Fibroblast of villous mesenchyme (primary cell): Measurements from ENCODE around the gene ATP2A1. TPM values are rescaled to one million over a fixed set of nuclear protein-coding genes. Genes with fewer than 3 reads are reported as not detected.

ENCODE experiments used
- DNase-seq: peaks from one replicate; pipeline ENCODE4 v3.0.0-alpha.2; 2010; ENCODE audit warnings: low read depth
- H3K4me3 ChIP-seq: 2 replicates; pipeline ENCODE4 v1.5.1; 2011; ENCODE audit warnings: low read depth, mild to moderate bottlenecking, low read length
- CTCF ChIP-seq: IDR thresholded peaks from 2 replicates; pipeline ENCODE4 v1.5.1; 2012; ENCODE audit warnings: low read depth, mild to moderate bottlenecking, low read length; ENCODE audit not compliant: insufficient read depth
- total RNA-seq: library from RNA; depleted of rRNA; stranded (reverse); fragments of >200 nt; gene quantifications from 2 replicates; pipeline ENCODE4 v1.2.3, GENCODE V29; 2012

Gene ATP2A1
- total RNA-seq, 1 donor = 0.43 TPM

GRCh38 chr16:28895609-28896008 is 17.3 kb downstream of the ATP2A1 start:
- no peak for DNase-seq
- H3K4me3 ChIP-seq = no peak overlapping the region
- TF ChIP-seq CTCF = no peak

- DNase-seq = no peak
- no peak overlapping the region for H3K4me3 ChIP-seq
- TF ChIP-seq CTCF = no peak
Measured at GRCh38 chr16:28897826-28898225, 19.5 kb downstream of the ATP2A1 start.

DNA sequence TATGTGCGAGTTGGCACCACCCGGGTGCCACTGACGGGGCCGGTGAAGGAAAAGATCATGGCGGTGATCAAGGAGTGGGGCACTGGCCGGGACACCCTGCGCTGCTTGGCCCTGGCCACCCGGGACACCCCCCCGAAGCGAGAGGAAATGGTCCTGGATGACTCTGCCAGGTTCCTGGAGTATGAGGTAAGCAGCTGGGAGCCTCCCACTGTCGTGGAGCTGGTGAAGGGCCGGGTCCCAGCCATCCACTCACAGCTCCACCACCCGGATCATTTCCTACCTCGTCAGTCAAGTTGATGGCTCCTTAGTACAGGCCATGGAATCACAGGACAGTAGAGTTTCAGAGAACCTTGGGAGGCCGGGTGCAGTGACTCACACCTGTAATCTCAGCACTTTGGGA is 20.0 kb downstream of the ATP2A1 start:
- no peak overlapping the region for H3K4me3 ChIP-seq
- no peak for TF ChIP-seq CTCF
- DNase-seq = no peak

DNA sequence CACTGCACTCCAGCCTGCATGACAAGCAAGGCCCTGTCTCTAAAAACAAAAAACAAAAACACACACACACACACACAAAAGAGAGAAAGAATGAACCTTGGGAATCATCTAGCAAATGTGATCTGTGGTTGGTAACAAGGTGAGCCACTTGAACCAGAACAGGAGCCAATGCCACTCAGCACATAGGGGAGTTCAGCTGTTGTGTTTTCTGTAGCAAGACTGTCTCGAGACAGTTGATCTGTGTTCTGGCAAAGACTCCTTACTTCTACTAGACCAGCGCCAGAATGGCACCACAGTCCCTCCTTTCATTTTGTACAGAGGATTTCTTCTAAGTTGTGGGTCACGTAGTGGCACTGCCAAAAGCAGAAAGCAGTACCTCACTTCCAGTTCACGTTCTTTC is 20.7 kb downstream of the ATP2A1 start:
- DNase-seq = no peak

DNA sequence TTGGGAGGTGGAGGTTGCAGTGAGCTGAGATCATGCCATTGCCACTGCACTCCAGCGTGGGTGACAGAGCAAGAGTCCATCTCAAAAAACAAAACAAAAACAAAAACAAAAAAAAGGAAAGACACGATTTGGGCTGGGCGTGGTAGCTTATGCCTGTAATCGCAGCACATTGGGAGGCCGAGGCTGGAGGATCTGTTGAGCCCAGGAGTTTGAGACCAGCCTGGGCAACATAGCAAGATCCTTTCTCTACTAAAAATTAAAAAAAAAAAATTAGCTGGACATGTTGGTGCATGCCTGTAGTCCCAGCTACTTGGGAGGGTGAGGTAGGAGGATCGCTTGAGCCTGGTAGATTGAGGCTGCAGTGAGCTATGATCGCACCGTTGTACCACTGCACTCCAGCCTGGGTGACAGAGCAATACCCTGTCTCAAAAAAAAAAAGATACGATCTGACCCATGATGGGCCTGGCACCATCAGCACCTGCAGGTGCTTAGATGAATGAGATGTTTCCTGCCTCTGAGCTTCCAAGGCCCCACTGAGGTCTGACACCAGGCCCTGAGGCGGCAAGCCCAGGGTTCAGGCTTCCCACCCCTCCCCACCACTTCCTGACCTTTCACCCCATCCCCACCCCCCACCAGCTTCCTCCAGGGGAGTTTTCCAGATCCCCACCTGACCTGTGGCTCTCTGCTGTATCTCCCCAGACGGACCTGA is 21.7 kb downstream of the ATP2A1 start:
- no peak overlapping the region for H3K4me3 ChIP-seq
- DNase-seq = no peak
- TF ChIP-seq CTCF = no peak

More for the DNA sequence above, 20.7 kb downstream of the ATP2A1 start:
- no peak overlapping the region for H3K4me3 ChIP-seq
- no peak for TF ChIP-seq CTCF

DNA sequence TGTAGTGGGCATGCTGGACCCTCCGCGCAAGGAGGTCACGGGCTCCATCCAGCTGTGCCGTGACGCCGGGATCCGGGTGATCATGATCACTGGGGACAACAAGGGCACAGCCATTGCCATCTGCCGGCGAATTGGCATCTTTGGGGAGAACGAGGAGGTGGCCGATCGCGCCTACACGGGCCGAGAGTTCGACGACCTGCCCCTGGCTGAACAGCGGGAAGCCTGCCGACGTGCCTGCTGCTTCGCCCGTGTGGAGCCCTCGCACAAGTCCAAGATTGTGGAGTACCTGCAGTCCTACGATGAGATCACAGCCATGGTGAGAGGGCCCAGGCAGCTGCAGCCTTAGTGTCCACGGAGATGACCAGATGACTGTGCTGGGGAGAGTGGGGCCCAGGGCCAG is 22.3 kb downstream of the ATP2A1 start:
- no peak for DNase-seq
- no peak overlapping the region for H3K4me3 ChIP-seq
- no peak for TF ChIP-seq CTCF

DNA sequence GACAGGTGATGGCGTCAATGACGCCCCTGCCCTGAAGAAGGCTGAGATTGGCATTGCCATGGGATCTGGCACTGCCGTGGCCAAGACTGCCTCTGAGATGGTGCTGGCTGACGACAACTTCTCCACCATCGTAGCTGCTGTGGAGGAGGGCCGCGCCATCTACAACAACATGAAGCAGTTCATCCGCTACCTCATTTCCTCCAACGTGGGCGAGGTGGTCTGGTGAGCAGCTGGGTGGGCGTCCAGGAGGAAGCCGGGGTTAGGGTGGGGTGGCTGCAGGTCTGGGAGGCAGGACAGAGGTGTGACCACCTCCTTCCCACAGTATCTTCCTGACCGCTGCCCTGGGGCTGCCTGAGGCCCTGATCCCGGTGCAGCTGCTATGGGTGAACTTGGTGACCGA is 23.6 kb downstream of the ATP2A1 start:
- TF ChIP-seq CTCF = no peak
- DNase-seq = no peak
- H3K4me3 ChIP-seq = no peak overlapping the region
